Measurements from ENCODE around the gene ZDHHC3.

The ZDHHC3 gene

GRCh38 chr3:44894485-44894884 is 81.5 kb downstream of the ZDHHC3 start:
- DNase-seq (ENCODE audit: low read depth) = no peak
- TF ChIP-seq CTCF (conservative IDR thresholded peaks at IDR 0.05; ENCODE audit: control insufficient read depth, insufficient read depth, low read depth, low read length) = no peak
- H3K4me3 ChIP-seq (ENCODE audit: control insufficient read depth, low read depth, low read length) = no peak overlapping the region

- no peak for TF ChIP-seq CTCF (conservative IDR thresholded peaks at IDR 0.05; ENCODE audit: control insufficient read depth, insufficient read depth, low read depth, low read length)
- no peak overlapping the region for H3K4me3 ChIP-seq (ENCODE audit: control insufficient read depth, low read depth, low read length)
- DNase-seq (ENCODE audit: low read depth) = peak; percentile 89
Observed at GRCh38 chr3:44893097-44893496, 82.9 kb downstream of the ZDHHC3 start.

- no peak for TF ChIP-seq CTCF (conservative IDR thresholded peaks at IDR 0.05; ENCODE audit: control insufficient read depth, insufficient read depth, low read depth, low read length)
- no peak overlapping the region for H3K4me3 ChIP-seq (ENCODE audit: control insufficient read depth, low read depth, low read length)
- peak; percentile 78 for DNase-seq (ENCODE audit: low read depth)
Observed at GRCh38 chr3:44892689-44893088, 83.3 kb downstream of the ZDHHC3 start.

DNA sequence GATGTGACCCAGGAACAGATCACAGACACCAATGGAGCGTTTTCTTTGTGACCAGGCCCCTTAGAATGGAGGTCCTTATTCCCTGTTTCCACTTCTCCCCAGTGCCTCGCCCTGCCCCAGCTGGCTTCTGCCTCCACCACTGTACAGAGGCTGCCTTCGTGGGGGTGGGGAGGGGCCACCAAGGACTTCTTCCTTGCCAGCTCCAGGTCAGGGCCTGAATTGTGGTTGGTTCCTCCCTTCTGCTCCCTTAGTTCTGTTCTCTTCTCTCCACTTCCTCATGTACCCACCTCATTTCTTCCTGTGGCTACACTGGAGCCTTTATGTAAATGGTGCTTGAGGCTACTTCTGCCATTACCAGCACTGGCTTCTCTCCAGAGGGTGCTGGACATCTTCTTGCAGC is 85.1 kb downstream of the ZDHHC3 start:
- TF ChIP-seq CTCF (conservative IDR thresholded peaks at IDR 0.05; ENCODE audit: control insufficient read depth, insufficient read depth, low read depth, low read length) = no peak
- no peak overlapping the region for H3K4me3 ChIP-seq (ENCODE audit: control insufficient read depth, low read depth, low read length)
- DNase-seq (ENCODE audit: low read depth) = no peak

- peak; percentile 41 for DNase-seq (ENCODE audit: low read depth)
- no peak overlapping the region for H3K4me3 ChIP-seq (ENCODE audit: control insufficient read depth, low read depth, low read length)
- no peak for TF ChIP-seq CTCF (conservative IDR thresholded peaks at IDR 0.05; ENCODE audit: control insufficient read depth, insufficient read depth, low read depth, low read length)
Observed at GRCh38 chr3:44890258-44890657, 85.7 kb downstream of the ZDHHC3 start.

DNA sequence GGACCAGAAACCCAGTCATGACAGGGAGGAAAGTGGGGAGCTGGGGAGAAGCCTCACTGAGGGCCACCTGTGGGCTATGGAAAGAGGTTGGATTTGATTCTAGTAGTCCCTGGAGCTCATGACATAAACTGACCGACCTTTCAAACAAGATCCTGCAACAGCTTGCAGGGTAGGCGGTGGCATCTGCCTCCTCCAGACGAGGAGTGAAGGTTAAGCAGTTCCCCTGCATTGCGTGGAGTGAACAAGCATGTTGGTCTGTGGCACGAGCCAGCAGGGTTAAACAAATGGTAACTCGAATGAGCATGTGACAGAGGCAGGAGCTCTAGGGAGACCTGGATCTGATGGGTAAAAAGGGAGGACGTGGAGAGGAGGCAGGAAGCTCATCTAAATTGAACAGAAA is 88.9 kb downstream of the ZDHHC3 start:
- no peak for DNase-seq (ENCODE audit: low read depth)
- H3K4me3 ChIP-seq (ENCODE audit: control insufficient read depth, low read depth, low read length) = no peak overlapping the region
- TF ChIP-seq CTCF (conservative IDR thresholded peaks at IDR 0.05; ENCODE audit: control insufficient read depth, insufficient read depth, low read depth, low read length) = no peak

GRCh38 chr3:44886561-44886960 is 89.4 kb downstream of the ZDHHC3 start:
- no peak overlapping the region for H3K4me3 ChIP-seq (ENCODE audit: control insufficient read depth, low read depth, low read length)
- no peak for TF ChIP-seq CTCF (conservative IDR thresholded peaks at IDR 0.05; ENCODE audit: control insufficient read depth, insufficient read depth, low read depth, low read length)
- peak; percentile 19 for DNase-seq (ENCODE audit: low read depth)
